ENCODE measurements around the gene MAP3K8.
"Not testable (repeated sequence)": the region's sequence is repeated elsewhere in the genome, so short reads cannot be mapped to it uniquely, and the experiment has no call there.

Gene MAP3K8

GRCh38 chr10:30453764-30454527, 20.0 kb downstream of the MAP3K8 start:
- no peak for DNase-seq

- no peak for DNase-seq
These were observed 20.9 kb downstream of the MAP3K8 start for GRCh38 chr10:30454744-30455510.

GRCh38 chr10:30455816-30456215, 21.8 kb downstream of the MAP3K8 start:
- DNase-seq, result no peak

GRCh38 chr10:30456266-30456665, 22.3 kb downstream of the MAP3K8 start:
- no peak for DNase-seq

- DNase-seq, result no peak
These were observed 25.3 kb downstream of the MAP3K8 start for GRCh38 chr10:30459283-30459682.

- no peak for DNase-seq
These were observed 26.1 kb downstream of the MAP3K8 start for GRCh38 chr10:30460121-30460520.

GRCh38 chr10:30462513-30462912, 28.5 kb downstream of the MAP3K8 start:
- DNase-seq, result no peak

- no peak for DNase-seq
These were observed 30.0 kb downstream of the MAP3K8 start for GRCh38 chr10:30463944-30464451.

GRCh38 chr10:30464675-30465074, 30.7 kb downstream of the MAP3K8 start:
- no peak for DNase-seq

GRCh38 chr10:30466445-30466844, 32.5 kb downstream of the MAP3K8 start:
- DNase-seq, result no peak

- no peak for DNase-seq
These were observed 33.8 kb downstream of the MAP3K8 start for GRCh38 chr10:30467651-30468338.

- no peak for DNase-seq
These were observed 38.6 kb downstream of the MAP3K8 start for GRCh38 chr10:30472414-30473155.

- not testable (repeated sequence) for DNase-seq
These were observed 41.5 kb downstream of the MAP3K8 start for GRCh38 chr10:30475515-30475914.

GRCh38 chr10:30476511-30477155, 42.6 kb downstream of the MAP3K8 start:
- no peak for DNase-seq

- not testable (repeated sequence) for DNase-seq
These were observed 45.5 kb downstream of the MAP3K8 start for GRCh38 chr10:30479513-30479912.

GRCh38 chr10:30481603-30482002, 47.6 kb downstream of the MAP3K8 start:
- no peak for DNase-seq

GRCh38 chr10:30488316-30488715, 54.3 kb downstream of the MAP3K8 start:
- DNase-seq, result no peak

GRCh38 chr10:30489346-30489745, 55.4 kb downstream of the MAP3K8 start:
- DNase-seq, result no peak

- DNase-seq, result no peak
These were observed 56.5 kb downstream of the MAP3K8 start for GRCh38 chr10:30490289-30491000.

GRCh38 chr10:30491204-30491915, 57.4 kb downstream of the MAP3K8 start:
- DNase-seq, result no peak

Data from NCI-H1436 treated with DMSO at 0.1 percent for 48 hours (cell line).